Aorta (tissue), 5 donors: ENCODE measurements around the gene CSNK1G2. TPM values are rescaled to one million over a fixed set of nuclear protein-coding genes. Genes with fewer than 3 reads are reported as not detected.

ENCODE experiments used
- ATAC-seq: fragments of 200-7000 bp; cut with Tn5 transposase; one replicate; pipeline ENCODE4 v1.9.1; 2022; ENCODE audit warnings: moderate library complexity; ENCODE audit not compliant: low FRiP score
- DNase-seq, 2 donors: peaks; one replicate each; pipeline ENCODE4 v3.0.0-alpha.2; 2020
- H3K27ac ChIP-seq, 2 donors: one replicate each; pipeline ENCODE4 v1.5.1; 2013; ENCODE audit warnings: low read length in 2 of 2, mild to moderate bottlenecking in 2 of 2, moderate library complexity in 2 of 2, control low read depth in 1 of 2, inconsistent platforms in 1 of 2, low read depth in 1 of 2
- H3K27me3 ChIP-seq, 2 donors: one replicate each; pipeline ENCODE4 v1.6.1; 2013; ENCODE audit warnings: control low read depth in 1 of 2, low read length in 1 of 2, mild to moderate bottlenecking in 1 of 2, moderate library complexity in 1 of 2; ENCODE audit not compliant: insufficient read depth in 2 of 2, control insufficient read depth in 1 of 2
- H3K36me3 ChIP-seq, 2 donors: one replicate each; pipeline ENCODE4 v1.6.1; 2013; ENCODE audit warnings: control low read depth in 1 of 2, low read length in 1 of 2, mild to moderate bottlenecking in 1 of 2; ENCODE audit not compliant: insufficient read depth in 2 of 2, control insufficient read depth in 1 of 2
- H3K4me1 ChIP-seq, 2 donors: one replicate each; pipeline ENCODE4 v1.6.1; 2013; ENCODE audit warnings: low read length in 2 of 2, control low read depth in 1 of 2, mild to moderate bottlenecking in 1 of 2, moderate library complexity in 1 of 2; ENCODE audit not compliant: insufficient read depth in 2 of 2, control insufficient read depth in 1 of 2
- H3K4me3 ChIP-seq, 2 donors: one replicate each; pipeline ENCODE4 v1.5.1; 2013; ENCODE audit warnings: low read length in 2 of 2, control low read depth in 1 of 2, mild to moderate bottlenecking in 1 of 2
- H3K9me3 ChIP-seq: one replicate; pipeline ENCODE4 v1.6.1; 2013; ENCODE audit warnings: mild to moderate bottlenecking, low read length; ENCODE audit not compliant: control insufficient read depth
- WGBS, 2 donors: extraction: QIAGEN DNeasy Blood & Tissue Kit; methylation state at CpG; one replicate each; pipeline ENCODE4 v1.1.7; 2013; 5-methylcytosine and 5-hydroxymethylcytosine counted together
- intact Hi-C, 2 donors: fragments of 100-400 bp; cut with DNase I; formaldehyde crosslinking; loops; one replicate each; pipeline versions ENCODE4 v1.14.2 to v1.15.0; 2022
- polyA plus RNA-seq, 2 donors: library from polyadenylated mRNA; stranded (reverse); fragments of 200-250 nt; gene quantifications; one replicate each; pipeline ENCODE4 v1.2.3, GENCODE V29; 2013
- total RNA-seq, 2 donors: library from RNA; stranded (reverse); fragmentation: NEBNext Ultra II Directional; extraction: Animal tissue kit (Norgen Biotek cat#: 25700); gene quantifications; one replicate each; pipeline ENCODE4 v1.2.1, GENCODE V29; 2021
- donor health status: healthy with polysubstance abuse.
- donor health status: Bipolar disorder and iron deficiency.
- donor health status: DM: no; HTN: no; CAD: no.
- donor health status: DM: no; HTN: no; CAD: no.
- donor health status: DM: yes; HTN: yes; CAD: no.

The CSNK1G2 gene
- total and polyA plus RNA-seq, 4 donors = 41.0 to 59.8 (median 51.4) TPM

GRCh38 chr19:1913781-1914577 is 27.0 kb upstream of the CSNK1G2 start:
- 88 to 89% methylated on average over 23 of the region's 23 CpGs for WGBS, 2 donors
- Histone ChIP-seq H3K27ac (no peak overlapping the region), H3K4me1 (no peaks in the 10 kb centered on the region), H3K36me3 (peaks cover 0 to 6% of the 10 kb centered on the region in 2 donors), H3K9me3 (no peaks in the 10 kb centered on the region), H3K27me3 (no peaks in the 10 kb centered on the region), H3K4me3 (no peak overlapping the region)
- no peak for DNase-seq
- no peak for ATAC-seq
- intact Hi-C loops = no loop called here

DNA sequence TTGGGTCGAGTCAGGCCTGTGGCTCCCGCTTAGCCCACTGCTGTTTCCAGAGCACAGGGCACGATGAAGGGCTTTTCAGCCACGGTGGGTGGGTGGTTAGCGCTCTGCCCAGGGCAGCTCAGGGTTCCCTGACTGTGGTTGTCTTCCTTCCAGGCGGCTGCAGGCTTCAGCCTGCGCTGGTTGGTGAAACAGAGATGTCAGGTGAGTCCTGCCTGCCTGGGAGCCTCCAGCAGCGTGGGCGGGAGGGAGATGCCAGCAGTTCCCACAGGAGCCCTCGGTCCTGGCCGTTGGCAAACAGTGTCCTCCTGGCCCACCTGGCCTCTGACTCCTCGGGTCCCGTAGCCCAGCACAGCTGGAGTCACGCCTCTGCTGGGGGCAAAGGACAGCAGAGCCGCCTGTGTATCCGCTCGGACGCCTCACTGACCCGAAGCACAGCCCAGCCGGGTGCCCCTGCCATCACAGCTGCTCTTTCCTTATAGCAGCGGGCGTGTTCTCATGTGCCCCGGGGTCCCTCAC is 26.1 kb upstream of the CSNK1G2 start:
- intact Hi-C loops = no loop called here
- Histone ChIP-seq H3K36me3 (peaks cover 0 to 7% of the 10 kb centered on the region in 2 donors), H3K4me1 (no peaks in the 10 kb centered on the region), H3K27ac (no peak overlapping the region), H3K4me3 (no peak overlapping the region), H3K27me3 (no peaks in the 10 kb centered on the region), H3K9me3 (no peaks in the 10 kb centered on the region)
- no peak for DNase-seq
- 94% methylated on average over 23 of the region's 23 CpGs for WGBS, 2 donors
- ATAC-seq = peak; percentile 21

- Histone ChIP-seq H3K27ac (no peak overlapping the region), H3K4me3 (no peak overlapping the region), H3K4me1 (no peaks in the 10 kb centered on the region), H3K36me3 (peaks cover 0 to 7% of the 10 kb centered on the region in 2 donors), H3K9me3 (no peaks in the 10 kb centered on the region), H3K27me3 (no peaks in the 10 kb centered on the region)
- WGBS, 2 donors = 86 to 88% methylated on average over 17 of the region's 17 CpGs
- no peak for DNase-seq
- intact Hi-C loops = no loop called here
- ATAC-seq = no peak
These were observed 23.8 kb upstream of the CSNK1G2 start for GRCh38 chr19:1917146-1917545.

DNA sequence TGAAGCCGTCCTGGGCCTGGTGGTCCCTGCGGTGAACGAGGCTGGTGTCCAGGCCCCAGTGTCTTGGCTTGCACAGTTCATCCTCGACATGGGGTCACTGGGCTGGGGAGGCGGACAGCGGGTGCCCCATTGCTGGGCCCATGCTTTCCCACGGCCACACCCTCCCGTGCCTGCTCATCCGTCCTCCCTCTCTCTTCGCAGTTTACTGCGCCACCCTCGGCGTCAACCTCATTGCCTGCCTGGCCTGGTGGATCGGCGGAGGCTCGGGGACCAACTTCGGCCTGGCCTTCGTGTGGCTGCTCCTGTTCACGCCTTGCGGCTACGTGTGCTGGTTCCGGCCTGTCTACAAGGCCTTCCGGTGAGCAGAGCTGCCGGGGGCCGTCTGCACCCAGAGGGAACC is 23.0 kb upstream of the CSNK1G2 start:
- intact Hi-C loops = no loop called here
- no peak overlapping the region for H3K27ac ChIP-seq
- H3K36me3 ChIP-seq = peaks cover 0 to 7% of the 10 kb centered on the region in 2 donors
- H3K9me3 ChIP-seq = no peaks in the 10 kb centered on the region
- ATAC-seq (no peak), DNase-seq (no peak)
- no peaks in the 10 kb centered on the region for H3K27me3 ChIP-seq
- no peak overlapping the region for H3K4me3 ChIP-seq
- 92% methylated on average over 25 of the region's 25 CpGs for WGBS, 2 donors
- H3K4me1 ChIP-seq = no peaks in the 10 kb centered on the region

GRCh38 chr19:1918975-1919374 is 22.0 kb upstream of the CSNK1G2 start:
- Histone ChIP-seq H3K27me3 (no peaks in the 10 kb centered on the region), H3K4me3 (no peak overlapping the region), H3K4me1 (no peaks in the 10 kb centered on the region), H3K36me3 (peaks cover 0 to 7% of the 10 kb centered on the region in 2 donors), H3K27ac (no peak overlapping the region), H3K9me3 (no peaks in the 10 kb centered on the region)
- ATAC-seq (no peak), DNase-seq (no peak)
- WGBS, 2 donors = 95 to 96% methylated on average over 28 of the region's 28 CpGs
- intact Hi-C loops = no loop called here

- Histone ChIP-seq H3K27ac (no peak overlapping the region), H3K27me3 (no peaks in the 10 kb centered on the region), H3K9me3 (no peaks in the 10 kb centered on the region), H3K4me1 (no peaks in the 10 kb centered on the region), H3K4me3 (no peak overlapping the region), H3K36me3 (peaks cover 0 to 7% of the 10 kb centered on the region in 2 donors)
- intact Hi-C loops = no loop called here
- no peak for ATAC-seq
- WGBS, 2 donors = 92 to 93% methylated on average over 19 of the region's 19 CpGs
- no peak for DNase-seq
These were observed 20.3 kb upstream of the CSNK1G2 start for GRCh38 chr19:1920644-1921043.

GRCh38 chr19:1921326-1921725 is 19.6 kb upstream of the CSNK1G2 start:
- H3K27ac ChIP-seq = no peak overlapping the region
- no peak for ATAC-seq
- no peak for DNase-seq
- intact Hi-C loops = no loop called here
- H3K27me3 ChIP-seq = no peaks in the 10 kb centered on the region
- no peaks in the 10 kb centered on the region for H3K4me1 ChIP-seq
- H3K4me3 ChIP-seq = no peak overlapping the region
- H3K9me3 ChIP-seq = no peaks in the 10 kb centered on the region
- peaks cover 0 to 7% of the 10 kb centered on the region in 2 donors for H3K36me3 ChIP-seq
- WGBS, 2 donors = 93 to 94% methylated on average over 19 of the region's 19 CpGs

GRCh38 chr19:1921825-1922224 is 19.1 kb upstream of the CSNK1G2 start:
- H3K4me1 ChIP-seq = no peaks in the 10 kb centered on the region
- no peaks in the 10 kb centered on the region for H3K27me3 ChIP-seq
- intact Hi-C loops = no loop called here
- H3K27ac ChIP-seq = no peak overlapping the region
- WGBS, 2 donors = 96 to 97% methylated on average over 15 of the region's 15 CpGs
- DNase-seq (no peak), ATAC-seq (no peak)
- peaks cover 0 to 7% of the 10 kb centered on the region in 2 donors for H3K36me3 ChIP-seq
- H3K4me3 ChIP-seq = no peak overlapping the region
- no peaks in the 10 kb centered on the region for H3K9me3 ChIP-seq

DNA sequence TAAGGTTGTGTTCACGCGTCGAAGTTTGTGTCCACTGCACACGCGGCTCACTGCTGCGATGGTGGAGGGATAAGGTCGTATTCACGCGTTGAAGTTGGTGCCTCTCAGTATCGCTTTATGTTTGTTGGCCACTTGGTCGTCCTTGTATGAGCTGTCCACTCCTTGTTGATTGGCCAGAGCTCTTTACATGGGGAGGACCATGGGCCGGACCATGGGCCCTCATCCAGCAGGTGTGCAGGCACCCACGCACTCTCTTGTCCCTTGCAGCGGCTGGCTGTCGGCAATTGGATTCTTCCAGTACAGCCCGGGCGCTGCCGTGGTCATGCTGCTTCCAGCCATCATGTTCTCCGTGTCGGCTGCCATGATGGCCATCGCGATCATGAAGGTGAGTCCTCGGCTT is 18.2 kb upstream of the CSNK1G2 start:
- no peak for DNase-seq
- peaks cover 0 to 7% of the 10 kb centered on the region in 2 donors for H3K36me3 ChIP-seq
- H3K27ac ChIP-seq = no peak overlapping the region
- H3K4me3 ChIP-seq = no peak overlapping the region
- WGBS, 2 donors = 94 to 97% methylated on average over 23 of the region's 23 CpGs
- ATAC-seq = no peak
- intact Hi-C loops = no loop called here
- no peaks in the 10 kb centered on the region for H3K9me3 ChIP-seq
- no peaks in the 10 kb centered on the region for H3K4me1 ChIP-seq
- no peaks in the 10 kb centered on the region for H3K27me3 ChIP-seq
